ENCODE results near the gene FCHSD2.

- TF ChIP-seq ZNF225 (CRISPR knock-in tag; IDR thresholded peaks at IDR 0.05) (no peak), CTCF (CRISPR knock-in tag; IDR thresholded peaks at IDR 0.05) (no peak), RNF219 (CRISPR knock-in tag; IDR thresholded peaks at IDR 0.05) (no peak), SIX4 (CRISPR knock-in tag; IDR thresholded peaks at IDR 0.05) (no peak), ZNF616 (CRISPR knock-in tag; IDR thresholded peaks at IDR 0.05; ENCODE audit: low read depth) (no peak), ATF3 (CRISPR knock-in tag; IDR thresholded peaks at IDR 0.05) (no peak), ZNF790 (CRISPR knock-in tag; IDR thresholded peaks at IDR 0.05; ENCODE audit: borderline replicate concordance) (no peak), HMG20A (CRISPR knock-in tag; IDR thresholded peaks at IDR 0.05; ENCODE audit: borderline replicate concordance) (no peak), SUZ12 (IDR thresholded peaks at IDR 0.05; ENCODE audit: low read depth, low read length) (no peak), SMC3 (IDR thresholded peaks at IDR 0.05; ENCODE audit: low read length) (no peak)
- TF ChIP-seq, protein P1, sequence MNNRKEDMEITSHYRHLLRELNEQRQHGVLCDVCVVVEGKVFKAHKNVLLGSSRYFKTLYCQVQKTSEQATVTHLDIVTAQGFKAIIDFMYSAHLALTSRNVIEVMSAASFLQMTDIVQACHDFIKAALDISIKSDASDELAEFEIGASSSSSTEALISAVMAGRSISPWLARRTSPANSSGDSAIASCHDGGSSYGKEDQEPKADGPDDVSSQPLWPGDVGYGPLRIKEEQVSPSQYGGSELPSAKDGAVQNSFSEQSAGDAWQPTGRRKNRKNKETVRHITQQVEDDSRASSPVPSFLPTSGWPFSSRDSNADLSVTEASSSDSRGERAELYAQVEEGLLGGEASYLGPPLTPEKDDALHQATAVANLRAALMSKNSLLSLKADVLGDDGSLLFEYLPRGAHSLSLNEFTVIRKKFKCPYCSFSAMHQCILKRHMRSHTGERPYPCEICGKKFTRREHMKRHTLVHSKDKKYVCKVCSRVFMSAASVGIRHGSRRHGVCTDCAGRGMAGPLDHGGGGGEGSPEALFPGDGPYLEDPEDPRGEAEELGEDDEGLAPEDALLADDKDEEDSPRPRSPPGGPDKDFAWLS (CRISPR knock-in tag; IDR thresholded peaks at IDR 0.05; ENCODE audit: borderline replicate concordance), result no peak
- TF ChIP-seq, protein P2, sequence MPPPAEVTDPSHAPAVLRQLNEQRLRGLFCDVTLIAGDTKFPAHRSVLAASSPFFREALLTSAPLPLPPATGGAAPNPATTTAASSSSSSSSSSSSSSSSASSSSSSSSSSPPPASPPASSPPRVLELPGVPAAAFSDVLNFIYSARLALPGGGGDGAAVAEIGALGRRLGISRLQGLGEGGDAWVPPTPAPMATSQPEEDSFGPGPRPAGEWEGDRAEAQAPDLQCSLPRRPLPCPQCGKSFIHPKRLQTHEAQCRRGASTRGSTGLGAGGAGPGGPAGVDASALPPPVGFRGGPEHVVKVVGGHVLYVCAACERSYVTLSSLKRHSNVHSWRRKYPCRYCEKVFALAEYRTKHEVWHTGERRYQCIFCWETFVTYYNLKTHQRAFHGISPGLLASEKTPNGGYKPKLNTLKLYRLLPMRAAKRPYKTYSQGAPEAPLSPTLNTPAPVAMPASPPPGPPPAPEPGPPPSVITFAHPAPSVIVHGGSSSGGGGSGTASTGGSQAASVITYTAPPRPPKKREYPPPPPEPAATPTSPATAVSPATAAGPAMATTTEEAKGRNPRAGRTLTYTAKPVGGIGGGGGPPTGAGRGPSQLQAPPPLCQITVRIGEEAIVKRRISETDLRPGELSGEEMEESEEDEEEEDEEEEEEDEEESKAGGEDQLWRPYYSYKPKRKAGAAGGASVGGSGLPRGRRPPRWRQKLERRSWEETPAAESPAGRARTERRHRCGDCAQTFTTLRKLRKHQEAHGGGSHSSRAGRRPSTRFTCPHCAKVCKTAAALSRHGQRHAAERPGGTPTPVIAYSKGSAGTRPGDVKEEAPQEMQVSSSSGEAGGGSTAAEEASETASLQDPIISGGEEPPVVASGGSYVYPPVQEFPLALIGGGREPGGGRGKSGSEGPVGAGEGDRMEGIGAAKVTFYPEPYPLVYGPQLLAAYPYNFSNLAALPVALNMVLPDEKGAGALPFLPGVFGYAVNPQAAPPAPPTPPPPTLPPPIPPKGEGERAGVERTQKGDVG (CRISPR knock-in tag; IDR thresholded peaks at IDR 0.05; ENCODE audit: borderline replicate concordance), result no peak
Measured at GRCh38 chr11:72838691-72839305, 303.3 kb downstream of the FCHSD2 start.
